H1 (cell line): ENCODE data around the gene CERS1. TPM values are rescaled to one million over a fixed set of nuclear protein-coding genes. Genes with fewer than 3 reads are reported as not detected.

Experiments
- CTCF ChIA-PET: fragments of 300-600 bp; sonication (Branson Sonifier 250); formaldehyde crosslinking; loops from one replicate; lab custom pipeline; 2021; ENCODE audit not compliant: partially characterized antibody; lab: Charles Lee
- POLR2A ChIA-PET: fragments of 300-600 bp; sonication (Branson Sonifier 250); formaldehyde crosslinking; loops from one replicate; lab custom pipeline; 2021; ENCODE audit warnings: inconsistent platforms; ENCODE audit not compliant: partially characterized antibody; lab: Charles Lee
- DNase-seq, 2 experiments: peaks; one replicate each; pipeline versions ENCODE4 v3.0.0 to v3.0.0-alpha.2; 2010 to 2022; ENCODE audit warnings: low spot score in 2 of 2, low read depth in 1 of 2, mixed read lengths in 1 of 2
- FAIRE-seq: peaks from 2 replicates; lab custom pipeline; 2011; peaks lifted over from hg19 to GRCh38; lab: Jason Lieb, UNC
- H2AFZ ChIP-seq: 2 replicates; pipeline ENCODE4 v1.8.1; 2012; ENCODE audit warnings: low read length, inconsistent platforms
- H2AK5ac ChIP-seq: 2 replicates; pipeline ENCODE4 v1.6.1; 2013; ENCODE audit warnings: low read depth, low read length
- H2BK120ac ChIP-seq: replicated peaks from 2 replicates; pipeline ENCODE3; 2013; ENCODE audit warnings: low read depth, low read length, inconsistent platforms
- H2BK12ac ChIP-seq: 2 replicates; pipeline ENCODE4 v1.6.1; 2013; ENCODE audit warnings: low read depth, low read length
- H2BK15ac ChIP-seq: 2 replicates; pipeline ENCODE4 v1.6.1; 2013; ENCODE audit warnings: low read length
- H2BK20ac ChIP-seq: 2 replicates; pipeline ENCODE4 v1.6.1; 2013; ENCODE audit warnings: low read length
- H2BK5ac ChIP-seq: 2 replicates; pipeline ENCODE4 v1.6.1; 2013; ENCODE audit warnings: low read depth, low read length
- H3K14ac ChIP-seq: 2 replicates; pipeline ENCODE4 v1.6.1; 2013; ENCODE audit warnings: inconsistent platforms; ENCODE audit not compliant: insufficient read length
- H3K18ac ChIP-seq: 2 replicates; pipeline ENCODE4 v1.6.1; 2013; ENCODE audit warnings: low read length; ENCODE audit errors: extremely low read depth
- H3K23ac ChIP-seq: 2 replicates; pipeline ENCODE4 v1.6.1; 2013; ENCODE audit warnings: inconsistent platforms; ENCODE audit not compliant: insufficient read length
- H3K23me2 ChIP-seq: 2 replicates; pipeline ENCODE4 v1.6.1; 2013; ENCODE audit warnings: low read depth, low read length
- H3K27ac ChIP-seq: 2 replicates; pipeline ENCODE4 v1.6.1; 2011; ENCODE audit warnings: low read depth, low read length, inconsistent platforms
- H3K27me3 ChIP-seq, 4 experiments: replicated peaks in 1 of 4; 1 replicate in 1 of 4; 2 replicates in 3 of 4; pipeline versions ENCODE4 v1.6.1 to v1.8.1; 2011 to 2013; ENCODE audit warnings: low read length in 3 of 4, mild to moderate bottlenecking in 3 of 4, inconsistent platforms in 2 of 4, mixed read lengths in 2 of 4, moderate library complexity in 1 of 4; ENCODE audit not compliant: control insufficient read depth in 3 of 4, insufficient read depth in 3 of 4; ENCODE audit errors: extremely low read depth in 1 of 4
- H3K36me3 ChIP-seq, 4 experiments: 2 replicates each; pipeline versions ENCODE4 v1.6.1 to v1.8.1; 2011 to 2013; ENCODE audit warnings: mild to moderate bottlenecking in 4 of 4, low read length in 3 of 4, moderate library complexity in 2 of 4, control low read depth in 1 of 4, inconsistent platforms in 1 of 4; ENCODE audit not compliant: insufficient read depth in 4 of 4, control insufficient read depth in 2 of 4
- H3K4ac ChIP-seq: replicated peaks from 2 replicates; pipeline ENCODE3; 2013; ENCODE audit warnings: low read length, low read depth, mixed read lengths, inconsistent platforms; ENCODE audit not compliant: insufficient read length
- H3K4me1 ChIP-seq, 4 experiments: replicated peaks in 1 of 4; 1 replicate in 1 of 4; 2 replicates in 3 of 4; pipeline versions ENCODE4 v1.6.1 to v1.8.1; 2011 to 2013; ENCODE audit warnings: low read length in 3 of 4, inconsistent platforms in 2 of 4, mixed read lengths in 1 of 4; ENCODE audit not compliant: insufficient read depth in 4 of 4, control insufficient read depth in 3 of 4
- H3K4me2 ChIP-seq, 2 experiments: 2 replicates each; pipeline versions ENCODE4 v1.6.1 to v1.8.1; 2011 to 2013; ENCODE audit warnings: low read depth in 2 of 2, low read length in 2 of 2, control low read depth in 1 of 2, inconsistent platforms in 1 of 2, mild to moderate bottlenecking in 1 of 2; ENCODE audit not compliant: insufficient read depth in 1 of 2
- H3K4me3 ChIP-seq, 4 experiments: fragments of 200-600, 300-600 bp in 1 of 4; sonication (generic), shearing (Covaris generic), sonication (Bioruptor Twin) in 1 of 4; 2 replicates each; pipeline versions ENCODE4 v1.5.1 to v1.8.1; 2011 to 2016; ENCODE audit warnings: low read length in 4 of 4, low read depth in 3 of 4, control low read depth in 2 of 4, inconsistent platforms in 2 of 4, mild to moderate bottlenecking in 2 of 4, mixed read lengths in 1 of 4, moderate library complexity in 1 of 4; ENCODE audit not compliant: insufficient read depth in 2 of 4; ENCODE audit errors: extremely low read depth in 1 of 4
- H3K56ac ChIP-seq: replicated peaks from 2 replicates; pipeline ENCODE3; 2013; ENCODE audit warnings: low read depth, mild to moderate bottlenecking, mixed read lengths, low read length, inconsistent platforms; ENCODE audit not compliant: insufficient read length
- H3K79me1 ChIP-seq: 2 replicates; pipeline ENCODE4 v1.6.1; 2013; ENCODE audit warnings: low read depth, low read length, control low read depth
- H3K79me2 ChIP-seq, 2 experiments: 2 replicates each; pipeline versions ENCODE4 v1.6.1 to v1.8.1; 2012 to 2013; ENCODE audit warnings: low read length in 2 of 2, mild to moderate bottlenecking in 2 of 2, inconsistent platforms in 1 of 2; ENCODE audit not compliant: insufficient read depth in 2 of 2, control insufficient read depth in 1 of 2
- H3K9ac ChIP-seq, 4 experiments: replicated peaks in 1 of 4; 1 replicate in 1 of 4; 2 replicates in 3 of 4; pipeline versions ENCODE4 v1.6.1 to v1.8.1; 2011 to 2013; ENCODE audit warnings: low read depth in 3 of 4, low read length in 3 of 4, control low read depth in 2 of 4, mild to moderate bottlenecking in 2 of 4, moderate library complexity in 2 of 4, inconsistent platforms in 1 of 4; ENCODE audit errors: extremely low read depth in 1 of 4
- H3K9me3 ChIP-seq, 2 experiments: 2 replicates each; pipeline versions ENCODE4 v1.6.1 to v1.8.1; 2012 to 2013; ENCODE audit warnings: mild to moderate bottlenecking in 2 of 2, moderate library complexity in 2 of 2, control low read depth in 1 of 2, inconsistent platforms in 1 of 2, low read depth in 1 of 2, low read length in 1 of 2, mixed read lengths in 1 of 2; ENCODE audit not compliant: insufficient read depth in 2 of 2
- H4K20me1 ChIP-seq, 2 experiments: replicated peaks in 1 of 2; 2 replicates each; pipeline versions ENCODE3 to v1.8.1; 2011 to 2013; ENCODE audit warnings: inconsistent platforms in 2 of 2, low read length in 2 of 2, mild to moderate bottlenecking in 1 of 2; ENCODE audit not compliant: insufficient read depth in 2 of 2, control insufficient read depth in 1 of 2
- H4K5ac ChIP-seq: 2 replicates; pipeline ENCODE4 v1.6.1; 2013; ENCODE audit warnings: low read length, low read depth, mixed read lengths, inconsistent platforms; ENCODE audit not compliant: insufficient read length
- H4K8ac ChIP-seq: 2 replicates; pipeline ENCODE4 v1.8.0; 2013; ENCODE audit warnings: mild to moderate bottlenecking, moderate library complexity, low read length, inconsistent platforms; ENCODE audit not compliant: insufficient read depth; ENCODE audit errors: extremely low read depth
- H4K91ac ChIP-seq: replicated peaks from 2 replicates; pipeline ENCODE3; 2013; ENCODE audit warnings: low read length, mixed read lengths, inconsistent platforms; ENCODE audit not compliant: insufficient read length
- CEBPB ChIP-seq: IDR thresholded peaks from 2 replicates; pipeline ENCODE4 v1.6.1; 2012; ENCODE audit warnings: low read depth, low read length
- CHD1 ChIP-seq: IDR thresholded peaks from 2 replicates; pipeline ENCODE4 v1.6.1; 2012; ENCODE audit warnings: low read depth, low read length, improper control_type of control experiment
- HDAC2 ChIP-seq, 2 experiments: fragments of 300-600 bp in 1 of 2; sonication (generic) in 1 of 2; IDR thresholded peaks; 2 replicates each; pipeline ENCODE4 v1.6.1; 2011 to 2012; ENCODE audit warnings: low read depth in 2 of 2, low read length in 2 of 2, mild to moderate bottlenecking in 2 of 2, moderate library complexity in 2 of 2, borderline replicate concordance in 1 of 2, inconsistent platforms in 1 of 2
- whole genome bisulfite sequencing, 2 experiments: shearing (Covaris generic) in 1 of 2; methylation state at CpG; one replicate each; pipeline versions ENCODE4 v1.1.6 to v1.1.7; 2013 to 2015; ENCODE audit warnings: low lambda C conversion rate in 2 of 2, mixed read lengths in 2 of 2, inconsistent platforms in 1 of 2, low coverage in 1 of 2, missing lambda C conversion rate in 1 of 2; ENCODE audit not compliant: insufficient replicate concordance in 2 of 2, insufficient coverage in 1 of 2, insufficient read length in 1 of 2; ENCODE audit errors: extremely low coverage in 1 of 2, missing lambda C conversion rate in 1 of 2; 5-methylcytosine and 5-hydroxymethylcytosine counted together
- polyA plus RNA-seq, 7 experiments: library from polyadenylated mRNA; depleted of rRNA in 3 of 7; stranded (reverse) in 5 of 7; unstranded in 2 of 7; fragments of >200 nt in 5 of 7; fragments of 200-250 nt in 2 of 7; gene quantifications; 1 replicate in 5 of 7; 2 replicates in 1 of 7; 4 replicates in 1 of 7; pipeline versions ENCODE4 v1.2.1 to v1.2.3, GENCODE V29; 2011 to 2013; ENCODE audit warnings: missing spikeins in 2 of 7, mixed read lengths in 2 of 7
- total RNA-seq: library from RNA; stranded (reverse); fragmentation: NEBNext Ultra II Directional; extraction: Animal tissue kit (Norgen Biotek cat#: 25700); gene quantifications from 2 replicates; pipeline ENCODE4 v1.2.1, GENCODE V29; 2021

Gene CERS1
- total and polyA plus RNA-seq, 2 of the 8 experiments (the other 6 are each of a cell fraction or from before 2014, with no cell fraction given): 18.6 to 51.0 TPM

DNA sequence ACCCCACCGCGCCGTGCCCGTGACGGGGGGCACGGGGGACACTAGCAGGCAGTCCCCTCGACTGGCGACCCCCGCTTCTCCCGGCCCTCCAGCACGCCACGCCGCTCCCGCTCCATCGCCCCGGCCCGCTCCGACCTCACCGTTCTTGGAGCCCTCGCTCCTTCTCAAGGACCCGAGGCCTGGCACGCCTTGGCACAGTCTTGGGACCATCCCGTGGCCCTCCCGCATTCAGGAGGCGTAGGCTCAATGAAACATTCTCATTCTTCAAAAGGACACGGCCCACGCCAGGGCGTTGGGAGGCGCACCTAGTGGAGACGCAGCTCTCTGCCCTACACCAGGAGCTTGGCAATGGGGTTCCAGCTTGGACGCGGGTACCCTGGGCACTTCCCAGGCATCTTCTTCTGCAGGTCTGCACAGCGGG, 473 bp upstream of the CERS1 start:
- H3K4ac ChIP-seq: no peak overlapping the region
- H2BK15ac ChIP-seq: no peak overlapping the region
- no peaks in the 10 kb centered on the region for H3K79me1 ChIP-seq
- peaks cover 0 to 5% (median 0%) of the 10 kb centered on the region in 4 experiments; a peak in 1 of 8 replicates for H3K36me3 ChIP-seq
- peaks cover 0 to 13% (median 8%) of the 10 kb centered on the region in 4 experiments; a peak in 4 of 7 replicates for H3K27me3 ChIP-seq
- H3K23me2 ChIP-seq: peaks cover 6% of the 10 kb centered on the region; the same call in 1 of the 2 replicates
- DNase-seq (peak in 1 of 2 experiments; percentile 69), FAIRE-seq (no peak)
- H2BK120ac ChIP-seq: no peak overlapping the region
- no peak overlapping the region for H2BK12ac ChIP-seq
- H4K5ac ChIP-seq: no peak overlapping the region
- ChIA-PET CTCF (interaction anchor here (0.8 to 2.7 kb wide), 7 partner anchors 11 to 445 kb away, joined by 3 to 16 read pairs (median 5); no protein-coding TSS in a partner anchor), POLR2A (interaction anchor here (0.5 to 4.0 kb wide), 7 partner anchors 12 to 203 kb away, joined by 3 to 17 read pairs (median 3); partner anchors contain the start of genes COPE and DDX49)
- peak overlapping the region; percentile 1 to 55 (median 27); a peak in 5 of 8 replicates for H3K4me3 ChIP-seq
- peaks cover 6 to 11% of the 10 kb centered on the region in 2 experiments for H4K20me1 ChIP-seq
- no peak overlapping the region; the same call in none of the 2 replicates for H3K18ac ChIP-seq
- no peak overlapping the region for H2BK20ac ChIP-seq
- H3K9me3 ChIP-seq: no peaks in the 10 kb centered on the region
- H3K27ac ChIP-seq: no peak overlapping the region
- no peak overlapping the region for H3K23ac ChIP-seq
- H3K4me1 ChIP-seq: peaks cover 0 to 13% (median 5%) of the 10 kb centered on the region in 4 experiments; a peak in 5 of 7 replicates
- H4K91ac ChIP-seq: no peak overlapping the region
- no peak overlapping the region for H3K56ac ChIP-seq
- 31% methylated on average over 27 of the region's 33 CpGs; no CpG with 5 or more reads in 1 of the 2 experiments for WGBS, 2 experiments
- H3K4me2 ChIP-seq: peak overlapping the region; percentile 57 to 68; a peak in 3 of 4 replicates
- H2AFZ ChIP-seq: no peak overlapping the region
- H3K9ac ChIP-seq: no peak overlapping the region
- no peaks in the 10 kb centered on the region for H3K79me2 ChIP-seq
- H2BK5ac ChIP-seq: no peak overlapping the region
- no peak overlapping the region for H4K8ac ChIP-seq
- no peak overlapping the region for H2AK5ac ChIP-seq
- H3K14ac ChIP-seq: no peak overlapping the region
- TF ChIP-seq CHD1 (no peak), CEBPB (no peak), HDAC2 (IDR thresholded peaks at IDR 0.05; ENCODE audit: borderline replicate concordance in 1 of 2, low read depth in 2 of 2, low read length in 2 of 2) (no peak)
